NCI-H2171 (cell line): Measurements from ENCODE around the gene EPHA1.

Experiments used
- DNase-seq: peaks from one replicate; lab custom pipeline; 2025; lab: John Stamatoyannopoulos, UW

The EPHA1 gene

GRCh38 chr7:143372070-143372469 lies 36.6 kb downstream of the EPHA1 start:
- DNase-seq, result no peak

DNA sequence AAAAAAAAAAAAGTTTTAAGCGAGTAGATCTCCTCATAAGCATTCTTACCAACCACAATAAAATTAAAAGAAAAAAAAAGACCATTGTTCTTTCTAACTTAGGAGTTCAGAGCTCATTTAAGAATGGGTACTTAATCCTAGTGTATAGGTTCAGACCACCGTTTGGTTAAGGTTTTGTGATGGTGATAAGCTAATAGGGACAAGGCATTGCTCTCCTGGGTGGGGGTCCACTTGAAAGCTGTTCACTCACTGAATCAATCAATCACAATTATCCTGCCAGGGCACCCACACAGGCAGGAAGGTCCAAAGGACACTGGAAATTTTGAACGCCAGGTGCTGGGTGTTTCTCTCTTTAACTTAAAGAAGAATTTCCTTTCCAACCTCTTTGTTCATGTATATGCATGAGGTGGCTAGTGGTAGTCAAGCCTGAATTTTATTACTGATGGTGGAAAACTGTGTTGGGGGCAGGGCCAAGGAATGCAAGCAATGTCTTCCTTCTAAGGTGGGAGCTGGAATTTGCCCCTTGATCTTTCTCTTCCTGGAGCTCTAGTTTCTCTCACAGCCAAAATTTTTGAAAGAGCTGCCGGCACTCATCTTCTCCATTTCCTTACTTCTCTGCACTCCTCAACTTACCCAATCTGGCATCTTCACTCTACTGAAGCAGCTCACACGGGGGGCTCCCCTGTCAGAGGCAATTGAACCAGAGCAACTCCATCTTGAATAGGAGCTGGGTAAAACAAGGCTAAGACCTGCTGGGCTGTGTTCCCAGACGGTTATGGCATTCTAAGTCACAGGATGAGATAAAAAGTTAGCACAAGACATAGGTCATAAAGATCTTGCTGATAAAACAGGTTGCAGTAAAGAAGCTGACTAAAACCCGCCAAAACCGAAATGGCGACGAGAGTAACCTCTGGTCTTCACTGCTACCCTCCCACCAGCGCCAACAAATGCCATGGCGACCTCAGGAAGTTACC lies 38.7 kb downstream of the EPHA1 start:
- DNase-seq, result no peak

- no peak for DNase-seq
Measured at GRCh38 chr7:143368387-143368786, 40.3 kb downstream of the EPHA1 start.

DNA sequence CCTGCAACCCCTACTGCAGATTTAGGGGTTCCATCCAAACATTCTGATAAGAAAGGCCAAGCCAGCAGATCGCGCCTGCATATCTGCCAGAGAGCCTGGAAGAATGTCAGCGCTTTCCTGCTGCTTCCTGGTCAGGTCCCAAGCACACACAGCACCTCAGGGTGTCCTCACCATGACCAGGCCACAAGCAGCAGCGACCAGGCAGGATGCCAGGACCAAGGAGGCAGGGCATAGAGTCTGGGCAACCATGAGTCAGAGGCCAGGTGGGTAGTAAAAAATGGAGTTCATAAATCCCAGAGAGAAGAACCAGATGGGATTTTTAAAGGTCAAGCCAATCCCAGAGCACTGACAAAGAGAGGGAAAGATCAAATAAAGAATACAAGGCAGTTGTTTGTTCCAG lies 40.7 kb downstream of the EPHA1 start:
- no peak for DNase-seq

DNA sequence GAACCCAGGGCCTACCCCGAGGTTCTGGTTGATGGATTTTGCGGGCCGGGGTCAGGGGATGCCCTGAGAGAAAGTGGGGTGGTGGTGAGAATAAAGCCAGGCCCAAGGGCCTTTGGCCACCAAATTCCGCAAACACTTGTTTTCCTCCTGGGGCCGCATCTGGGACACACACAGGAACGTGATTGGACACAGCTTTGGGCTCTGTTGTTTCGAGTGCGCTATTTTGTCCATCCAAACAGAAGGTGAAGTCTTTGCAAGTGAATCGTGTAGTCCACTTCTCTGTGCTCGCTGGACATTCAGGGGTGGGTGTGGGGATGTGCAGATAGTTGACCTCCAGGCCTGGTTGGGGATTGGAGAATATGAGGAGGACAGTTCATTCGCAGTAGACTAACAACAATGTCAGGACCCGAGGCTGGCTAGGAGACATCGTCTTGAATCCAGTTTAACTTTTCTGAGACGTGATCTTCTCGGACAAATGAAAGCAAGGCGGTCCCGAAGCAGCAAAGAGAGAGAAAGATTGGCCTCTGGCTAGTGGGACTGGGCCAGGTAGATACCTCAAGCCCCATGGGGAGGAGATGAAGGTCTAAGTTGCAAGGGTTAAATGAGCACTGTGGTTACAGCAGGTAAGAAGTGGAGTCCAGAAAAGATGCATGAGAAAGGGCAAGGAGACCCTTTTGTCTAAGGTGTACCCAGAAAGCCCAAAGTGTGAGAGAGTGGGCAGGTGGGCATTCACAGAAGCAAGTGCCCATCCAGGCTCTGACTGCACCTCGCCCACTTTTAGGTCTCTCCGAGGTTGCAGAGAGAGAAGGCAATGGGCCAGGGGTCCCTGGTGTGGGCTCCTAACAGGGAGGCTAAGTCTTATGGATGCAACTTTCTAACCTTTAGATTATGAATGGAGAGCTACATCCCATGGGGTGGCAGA lies 45.4 kb downstream of the EPHA1 start:
- DNase-seq, result no peak

- DNase-seq, result peak; percentile 7
Measured at GRCh38 chr7:143362131-143363015, 46.3 kb downstream of the EPHA1 start, which contains the start of gene FAM131B. TSS of gene FAM131B (minus strand) at chr7:143362713. CDS start at chr7:143362603, 110 bp downstream.

GRCh38 chr7:143361552-143362130 lies 47.0 kb downstream of the EPHA1 start:
- DNase-seq, result peak; percentile 5

DNA sequence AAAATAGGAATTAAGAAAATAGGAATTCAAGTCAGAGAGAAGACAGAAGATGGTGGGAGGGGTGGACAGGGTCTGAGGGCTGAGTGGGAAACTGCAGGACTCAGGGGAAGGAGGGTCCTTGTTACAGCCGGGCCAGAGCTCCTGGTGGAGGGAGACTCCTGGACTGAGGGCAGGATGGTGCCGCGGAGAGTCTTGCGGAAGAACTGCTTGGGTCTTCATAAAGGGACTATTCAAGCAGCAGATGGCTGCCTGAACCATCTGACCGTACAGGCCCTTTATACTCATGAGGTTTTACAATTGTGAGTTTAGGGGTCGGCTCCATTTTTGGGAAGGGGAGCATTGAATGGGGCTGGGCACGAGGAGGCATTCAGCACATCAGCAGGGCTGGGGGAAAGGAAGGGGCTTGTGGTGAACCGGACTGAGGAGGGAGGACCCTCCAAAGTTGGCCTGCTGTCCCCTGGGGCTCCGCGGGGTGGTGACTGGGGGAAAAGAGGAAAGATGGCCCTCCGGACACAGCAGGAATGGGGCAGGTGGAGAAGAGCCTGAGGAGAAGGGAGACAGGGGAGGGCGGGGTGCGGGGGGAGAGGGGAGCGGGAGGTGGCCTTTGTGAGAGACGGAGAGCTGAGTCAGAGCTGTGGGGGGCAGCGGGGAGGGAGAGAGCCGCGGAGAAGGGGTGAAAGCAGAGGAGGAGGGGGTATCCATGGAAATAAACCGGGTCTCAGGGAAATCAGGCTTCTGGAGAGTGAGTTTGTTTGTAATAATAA lies 47.7 kb downstream of the EPHA1 start:
- peak; percentile 0 for DNase-seq

- DNase-seq, result no peak
Measured at GRCh38 chr7:143359771-143360353, 48.8 kb downstream of the EPHA1 start.

GRCh38 chr7:143358626-143359025 lies 50.0 kb downstream of the EPHA1 start:
- DNase-seq, result no peak

DNA sequence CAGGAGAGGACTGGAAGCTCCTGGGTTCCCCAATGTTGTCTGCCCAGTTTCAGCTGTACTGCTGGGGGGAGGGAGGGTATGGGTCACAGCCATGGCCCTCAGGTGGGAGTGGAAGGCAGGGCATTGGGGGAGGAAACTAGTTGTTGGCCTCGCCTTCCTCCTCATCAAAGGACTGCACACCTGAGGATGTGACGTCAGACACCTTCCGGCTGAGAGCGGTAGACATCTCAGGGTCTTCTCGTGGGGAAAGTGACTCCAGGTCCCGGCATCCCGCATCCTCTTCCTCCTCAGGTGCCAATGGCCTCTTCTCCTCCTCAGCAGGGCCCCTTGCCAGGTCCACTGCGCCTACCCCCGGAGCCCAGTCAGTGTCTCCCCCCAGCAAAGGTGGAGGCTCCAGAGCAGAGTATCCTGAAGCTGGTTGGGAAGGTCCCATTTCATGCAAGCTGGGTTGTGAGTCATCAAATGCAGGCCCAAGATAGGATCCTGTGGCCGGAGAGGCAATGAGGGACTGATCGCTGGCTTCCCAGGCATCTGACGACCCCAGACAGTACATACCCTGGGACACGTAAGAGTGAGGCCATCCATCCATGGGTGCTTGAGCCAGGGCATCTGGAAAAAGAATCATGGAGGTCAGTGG lies 52.1 kb downstream of the EPHA1 start:
- DNase-seq, result no peak

DNA sequence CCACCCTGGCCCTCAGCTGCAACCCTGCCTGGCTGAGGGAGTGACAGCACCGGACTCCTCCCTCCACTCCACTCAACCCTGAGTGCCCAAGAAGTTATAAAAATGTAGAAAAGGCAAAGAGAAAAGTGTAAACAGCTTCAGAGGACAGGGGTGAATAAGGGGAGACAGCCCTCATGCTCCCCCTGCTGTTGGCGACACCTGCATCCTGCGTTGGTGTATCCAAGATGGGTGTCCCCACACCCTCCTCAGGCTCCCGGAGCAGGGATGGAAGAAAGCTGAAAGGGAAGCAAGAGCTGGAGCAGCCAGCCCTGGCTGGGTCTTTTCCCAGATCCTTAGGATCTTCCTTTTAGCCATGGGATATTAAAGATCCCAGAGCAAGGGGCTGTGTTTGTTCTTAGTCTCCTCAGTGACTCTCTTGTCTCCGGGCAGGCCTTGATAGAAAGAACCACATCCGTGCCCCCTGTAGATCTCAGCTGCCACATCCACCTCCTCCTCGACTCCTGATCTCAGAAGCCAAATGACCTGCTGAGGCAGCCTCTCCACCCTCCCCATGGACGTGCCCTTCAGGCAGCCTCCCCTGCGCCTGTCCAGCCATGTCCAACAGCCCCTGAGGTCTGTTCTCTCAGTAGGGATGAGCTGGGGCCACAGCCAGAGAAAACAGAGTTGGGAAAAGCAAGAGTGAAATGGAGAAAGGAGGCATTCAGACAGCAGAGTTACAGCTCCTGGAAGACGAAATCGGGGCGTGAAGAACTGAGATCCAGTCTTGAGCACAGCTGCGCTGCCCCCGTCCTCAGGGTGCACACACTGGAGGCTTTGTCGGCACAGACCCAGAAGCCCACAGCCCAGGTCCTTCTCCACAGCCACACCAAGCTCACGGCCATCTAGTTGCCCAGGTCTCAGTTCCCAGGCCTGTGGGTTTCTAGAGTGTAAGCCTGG lies 52.9 kb downstream of the EPHA1 start:
- no peak for DNase-seq

- no peak for DNase-seq
Measured at GRCh38 chr7:143354965-143355364, 53.7 kb downstream of the EPHA1 start.

DNA sequence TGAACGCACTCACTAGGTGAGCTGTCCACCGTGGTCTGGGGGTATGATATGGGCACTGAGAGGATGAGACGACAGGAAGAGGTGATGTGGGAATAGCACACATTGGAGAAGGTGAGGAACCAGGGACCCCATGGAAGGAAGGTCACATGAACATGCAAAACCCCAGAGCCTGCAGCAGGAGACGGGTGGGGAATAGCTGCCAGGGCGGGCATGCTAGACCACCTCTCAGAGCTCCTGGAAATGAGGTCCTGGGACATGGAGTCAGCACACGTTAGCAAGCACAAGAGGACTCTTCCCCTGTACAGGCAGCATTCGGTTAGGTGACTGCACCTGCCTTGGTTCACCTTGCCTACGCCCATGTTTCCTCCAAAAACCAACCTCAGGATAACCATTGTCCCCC lies 54.3 kb downstream of the EPHA1 start:
- no peak for DNase-seq

DNA sequence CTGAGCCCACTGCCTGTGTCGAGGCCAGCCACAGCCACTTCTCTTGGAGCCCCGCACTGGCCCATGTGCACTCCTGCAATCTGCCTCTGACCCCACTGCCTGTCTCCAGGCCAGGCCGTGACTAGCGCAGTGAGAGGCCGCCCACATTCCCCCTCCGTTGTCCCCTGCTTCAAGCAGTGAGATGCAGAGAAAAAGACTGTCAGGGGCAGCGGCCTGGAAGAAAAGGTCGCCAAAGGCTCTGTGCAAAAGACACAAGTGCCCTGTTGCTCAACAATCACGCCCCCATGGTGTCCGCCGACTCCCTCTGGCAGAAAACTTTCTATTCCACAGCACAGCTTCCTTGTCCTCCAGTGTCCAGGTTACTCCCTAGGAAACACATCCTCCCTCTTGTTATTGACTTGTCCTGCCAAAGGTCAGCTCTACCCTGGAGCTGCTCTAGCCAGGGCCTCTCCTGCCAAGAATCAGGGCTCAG lies 56.1 kb downstream of the EPHA1 start:
- no peak for DNase-seq

GRCh38 chr7:143351574-143351973 lies 57.1 kb downstream of the EPHA1 start:
- DNase-seq, result no peak

- DNase-seq, result no peak
Measured at GRCh38 chr7:143351060-143351459, 57.6 kb downstream of the EPHA1 start.

- no peak for DNase-seq
Measured at GRCh38 chr7:143347950-143348349, 60.7 kb downstream of the EPHA1 start.
